ENCODE measurements around the gene NIPSNAP2.
"Not testable (repeated sequence)": the region's sequence is repeated elsewhere in the genome, so short reads cannot be mapped to it uniquely, and the experiment has no call there.

Gene NIPSNAP2

DNA sequence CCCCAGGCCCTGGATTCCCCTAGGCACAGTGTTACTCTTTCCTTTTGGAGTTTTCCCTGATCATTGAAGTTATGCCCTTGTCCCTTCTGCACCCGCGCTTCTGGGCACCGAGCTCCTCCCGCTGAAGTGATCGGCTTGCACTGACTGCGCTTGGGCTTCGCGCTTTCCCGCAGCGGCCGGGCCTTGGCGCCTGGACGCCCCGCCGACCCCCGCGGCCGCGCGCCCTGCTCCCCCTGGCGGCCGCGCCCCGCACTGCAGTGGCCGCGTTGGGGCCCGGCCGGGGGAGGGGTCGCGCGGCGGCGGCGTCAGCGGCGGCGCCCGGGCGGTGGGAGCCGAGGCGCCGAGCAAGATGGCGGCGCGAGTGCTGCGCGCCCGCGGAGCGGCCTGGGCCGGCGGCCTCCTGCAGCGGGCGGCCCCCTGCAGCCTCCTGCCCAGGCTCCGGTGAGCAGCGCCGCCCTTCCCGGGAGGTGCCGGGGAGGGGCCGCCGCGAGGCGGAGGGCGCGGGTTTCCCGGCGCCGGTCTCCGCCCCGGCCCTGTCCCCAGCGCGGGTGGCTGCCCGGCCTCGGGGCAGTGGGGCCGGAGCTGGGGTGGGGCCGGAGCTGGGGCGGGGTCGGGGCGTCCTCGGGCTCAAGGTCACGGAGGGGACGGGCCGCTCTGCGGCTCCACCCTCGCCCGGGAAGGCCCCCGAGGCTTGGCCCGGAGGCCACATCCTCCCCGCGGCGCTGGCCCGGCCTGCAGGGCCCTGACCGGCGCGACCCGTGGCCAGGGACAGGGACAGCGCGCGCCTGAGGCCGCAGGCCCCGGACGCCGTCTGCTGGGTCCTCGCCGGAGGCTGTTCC lies at the start of gene NIPSNAP2:
NIPSNAP2 (plus strand) TSS at position 325 of the 839 bp plus-strand sequence; CDS start at position 350, 25 bp downstream.
- peak; percentile 54 for DNase-seq

DNA sequence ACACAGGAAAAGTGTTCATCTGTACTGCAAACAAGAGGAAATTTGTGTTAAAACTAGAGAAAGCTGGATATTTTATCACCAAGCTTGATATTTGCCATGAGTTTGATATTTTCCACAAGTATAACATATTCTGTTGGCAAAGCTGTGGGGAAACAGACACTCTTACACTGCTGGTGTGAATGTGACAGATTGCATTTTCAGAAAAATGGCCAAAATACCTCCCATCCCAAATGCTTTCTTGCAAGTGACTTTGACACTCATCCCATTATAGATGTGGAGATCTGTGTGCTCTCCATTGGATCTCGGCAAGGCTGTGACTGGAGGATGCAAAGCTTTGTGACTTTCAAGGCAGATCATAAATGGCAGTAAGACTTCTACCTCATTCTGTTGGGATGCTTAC lies 46.6 kb upstream of the NIPSNAP2 start:
- DNase-seq: no peak

GRCh38 chr7:55928006-55928767 lies 36.2 kb upstream of the NIPSNAP2 start:
- DNase-seq: no peak

DNA sequence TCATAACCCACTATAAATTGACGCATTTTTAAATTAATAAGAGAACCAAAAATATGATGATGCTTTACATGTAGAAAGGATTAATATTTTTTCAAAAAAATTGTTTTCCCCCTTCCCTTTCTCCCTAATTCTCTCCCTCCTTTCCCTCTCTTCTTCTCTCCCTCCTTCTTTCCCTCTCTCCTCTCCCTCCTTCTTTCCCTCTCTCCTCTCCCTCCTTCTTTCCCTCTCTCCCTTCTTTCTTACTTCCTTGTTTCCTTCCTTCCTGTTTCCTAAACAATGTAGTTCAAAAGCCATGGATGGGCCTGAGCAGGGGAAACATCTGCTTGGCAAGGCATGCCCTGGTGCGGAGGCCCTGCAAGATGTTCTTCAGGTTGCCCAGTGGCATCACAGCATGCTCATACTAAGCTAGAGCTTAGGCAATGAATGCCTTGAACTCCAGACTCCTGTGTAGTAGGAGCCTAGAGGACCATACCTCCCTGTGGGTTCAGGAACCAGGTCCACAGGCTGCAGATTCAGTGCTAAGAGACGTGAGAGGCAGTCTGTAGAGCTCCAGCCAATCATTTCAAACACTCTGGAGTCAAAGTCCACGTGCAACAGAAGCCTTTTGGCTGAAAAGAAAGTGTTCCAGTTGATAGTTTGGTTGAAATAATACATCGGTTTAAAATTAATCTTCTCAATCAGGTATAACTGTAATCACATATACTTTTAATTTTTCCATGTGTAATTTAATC lies 32.8 kb upstream of the NIPSNAP2 start:
- no peak for DNase-seq

DNA sequence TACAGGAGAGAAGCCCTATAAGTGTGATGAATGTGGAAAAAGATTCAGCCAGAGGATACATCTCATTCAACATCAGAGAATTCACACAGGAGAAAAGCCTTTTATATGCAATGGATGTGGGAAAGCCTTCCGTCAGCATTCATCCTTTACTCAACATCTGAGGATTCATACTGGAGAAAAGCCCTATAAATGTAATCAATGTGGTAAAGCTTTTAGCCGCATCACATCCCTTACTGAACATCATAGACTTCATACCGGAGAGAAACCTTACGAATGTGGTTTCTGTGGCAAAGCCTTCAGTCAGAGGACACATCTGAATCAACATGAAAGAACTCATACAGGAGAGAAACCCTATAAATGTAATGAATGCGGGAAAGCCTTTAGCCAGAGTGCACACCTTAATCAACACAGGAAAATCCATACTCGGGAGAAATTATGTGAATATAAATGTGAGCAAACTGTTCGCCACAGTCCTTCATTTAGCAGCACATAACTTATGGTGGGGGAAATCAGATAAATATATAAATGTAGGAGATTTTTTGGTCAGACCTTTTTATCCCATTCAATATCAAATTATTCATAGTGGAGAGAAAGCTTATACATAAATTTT lies 24.8 kb upstream of the NIPSNAP2 start:
- DNase-seq: no peak

- no peak for DNase-seq
Observed at GRCh38 chr7:55946545-55946944, 17.8 kb upstream of the NIPSNAP2 start.

- peak; percentile 92 for DNase-seq
Observed at GRCh38 chr7:55951637-55952351, 12.6 kb upstream of the NIPSNAP2 start, which contains the start of gene MRPS17. MRPS17 (plus strand) TSS chr7:55951877; CDS start chr7:55953196, 1,319 bp downstream.

- DNase-seq: not testable (repeated sequence)
Observed at GRCh38 chr7:55952352-55952671, 12.1 kb upstream of the NIPSNAP2 start.

- no peak for DNase-seq
Observed at GRCh38 chr7:55953707-55954475, 10.5 kb upstream of the NIPSNAP2 start.

- no peak for DNase-seq
Observed at GRCh38 chr7:55957190-55957589, 7.2 kb upstream of the NIPSNAP2 start.

DNA sequence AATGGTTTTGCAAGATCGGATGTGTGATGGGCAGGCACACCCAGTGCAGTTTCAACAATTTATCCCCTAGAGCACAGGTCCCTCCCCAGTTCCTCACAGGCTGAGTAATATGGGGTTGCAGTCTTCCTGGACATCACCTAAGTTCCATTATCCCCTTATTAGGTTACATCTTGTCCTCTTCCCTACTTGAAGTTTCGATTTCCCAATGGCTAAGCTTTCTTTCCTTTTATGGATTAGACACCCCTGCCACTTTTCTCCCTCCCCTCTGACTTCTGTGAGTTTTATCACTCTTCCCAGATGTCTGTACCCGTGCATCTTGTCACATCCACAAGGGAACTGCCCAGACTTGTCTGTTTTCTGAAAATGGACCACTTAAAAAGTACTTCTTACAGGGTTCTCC lies 2.4 kb upstream of the NIPSNAP2 start:
- no peak for DNase-seq

- no peak for DNase-seq
Observed at GRCh38 chr7:55963584-55964168, 709 bp upstream of the NIPSNAP2 start.

- no peak for DNase-seq
Observed at GRCh38 chr7:55965100-55965470, 700 bp downstream of the NIPSNAP2 start.

GRCh38 chr7:55965805-55966421 lies 1.5 kb downstream of the NIPSNAP2 start:
- no peak for DNase-seq

DNA sequence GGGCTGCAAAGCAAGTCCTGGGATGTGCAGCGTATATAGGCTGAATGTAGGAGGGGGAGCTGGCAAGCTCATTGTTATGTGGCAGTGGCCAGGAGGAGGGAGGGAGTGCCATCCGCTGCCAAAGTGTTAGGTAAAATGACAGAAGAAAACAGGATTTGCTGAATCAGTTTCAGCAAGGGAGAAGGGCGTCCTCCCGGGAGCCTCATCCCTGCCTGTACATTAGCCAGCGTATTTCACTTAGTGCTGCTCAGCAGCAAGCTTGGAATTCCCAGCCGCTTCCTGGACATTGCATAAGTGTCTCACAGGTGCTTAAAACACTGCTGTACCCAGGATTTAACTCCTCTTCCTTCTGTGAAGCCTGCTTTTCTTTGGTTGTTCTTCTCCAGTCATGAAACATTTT lies 2.5 kb downstream of the NIPSNAP2 start:
- DNase-seq: no peak

- DNase-seq: no peak
Observed at GRCh38 chr7:55969391-55969790, 5.0 kb downstream of the NIPSNAP2 start.

DNA sequence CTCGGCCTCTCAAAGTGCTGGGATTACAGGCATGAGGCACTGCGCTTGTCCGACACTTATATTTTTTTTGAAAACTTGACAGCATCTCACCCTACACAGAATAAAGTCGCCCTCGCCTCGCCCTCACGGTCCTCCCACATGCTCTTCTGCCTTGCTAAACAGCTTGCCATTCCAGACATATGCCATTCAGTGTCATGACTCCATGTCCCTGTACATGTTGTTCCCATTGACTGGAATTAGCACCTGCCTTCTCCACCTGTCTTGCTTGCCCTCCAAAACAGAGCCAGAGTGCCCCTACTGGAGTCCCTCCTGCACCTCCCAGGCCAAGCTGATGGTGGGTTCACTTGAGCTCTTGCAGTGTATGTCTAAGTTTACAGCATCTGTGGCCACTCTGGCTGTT lies 6.2 kb downstream of the NIPSNAP2 start:
- no peak for DNase-seq

DNA sequence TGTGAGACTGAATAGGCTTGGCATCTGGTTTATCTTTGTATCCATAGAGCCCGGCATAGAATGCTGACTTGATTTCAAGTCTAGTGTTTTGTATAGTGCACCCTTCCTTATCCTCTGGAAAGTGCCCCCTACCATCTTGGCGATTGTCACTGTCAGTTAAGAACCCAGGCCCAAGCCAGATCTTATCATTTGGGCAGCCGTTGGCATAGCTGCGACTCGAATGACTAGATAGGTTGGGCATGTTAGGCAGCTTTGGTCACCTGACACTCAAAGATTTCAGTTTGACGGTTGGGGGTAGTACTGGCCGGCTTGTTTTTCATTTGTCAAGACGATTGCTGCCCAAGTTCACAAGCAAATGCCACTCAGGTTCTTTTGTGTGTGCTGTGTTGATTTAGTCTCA lies 6.6 kb downstream of the NIPSNAP2 start:
- no peak for DNase-seq

DNA sequence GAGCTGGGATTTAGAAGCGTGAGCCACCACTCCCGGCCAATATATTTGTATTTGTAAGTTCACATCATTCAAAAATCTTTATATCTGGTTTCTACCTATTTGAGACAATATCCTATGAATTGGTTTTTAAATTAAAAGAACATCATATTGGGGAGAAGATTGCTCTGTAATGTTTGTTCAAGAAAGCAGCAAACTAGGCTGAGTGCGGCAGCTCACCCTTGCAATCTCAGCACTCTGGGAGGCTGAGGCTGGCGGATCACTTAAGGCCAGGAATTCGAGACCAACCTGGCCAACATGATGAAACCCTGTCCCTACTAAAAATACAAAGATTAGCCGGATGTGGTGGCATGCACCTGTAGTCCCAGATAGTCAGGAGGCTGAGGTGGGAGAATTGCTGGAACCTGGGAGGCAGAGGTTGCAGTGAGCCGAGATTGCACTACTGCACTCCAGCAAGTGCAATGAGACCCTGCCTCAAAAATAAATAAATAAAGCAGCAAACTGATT lies 9.4 kb downstream of the NIPSNAP2 start:
- no peak for DNase-seq

- no peak for DNase-seq
Observed at GRCh38 chr7:55975988-55976633, 11.7 kb downstream of the NIPSNAP2 start.

All from activated CD4-positive, alpha-beta T cell treated with anti-CD3 and anti-CD28 coated beads, Interleukin-2, amount 50 U/mL, for 1 hour (primary cell).